GM13977 (cell line): Measurements from ENCODE around the gene CTRL.

ENCODE experiments used
- DNase-seq: peaks from one replicate; pipeline ENCODE4 v3.0.0; 2012; ENCODE audit warnings: low spot score
- in situ Hi-C: fragments of 300-500 bp; cut with MboI; formaldehyde crosslinking; loops from one replicate; pipeline ENCODE4 v1.12.0; 2022; ENCODE audit warnings: low sequenced_read_pairs, low pct_unique_long_range_greater_than_20kb, mixed read lengths, inconsistent platforms; ENCODE audit not compliant: unreplicated experiment
- TF ChIP-seq, protein P1 (sequence below): IDR thresholded peaks from 2 replicates; pipeline ENCODE4 v1.5.1; 2012; ENCODE audit warnings: mild to moderate bottlenecking, control low read depth; ENCODE audit not compliant: insufficient read depth; ENCODE audit errors: extremely low read depth, missing control alignments

The CTRL gene

DNA sequence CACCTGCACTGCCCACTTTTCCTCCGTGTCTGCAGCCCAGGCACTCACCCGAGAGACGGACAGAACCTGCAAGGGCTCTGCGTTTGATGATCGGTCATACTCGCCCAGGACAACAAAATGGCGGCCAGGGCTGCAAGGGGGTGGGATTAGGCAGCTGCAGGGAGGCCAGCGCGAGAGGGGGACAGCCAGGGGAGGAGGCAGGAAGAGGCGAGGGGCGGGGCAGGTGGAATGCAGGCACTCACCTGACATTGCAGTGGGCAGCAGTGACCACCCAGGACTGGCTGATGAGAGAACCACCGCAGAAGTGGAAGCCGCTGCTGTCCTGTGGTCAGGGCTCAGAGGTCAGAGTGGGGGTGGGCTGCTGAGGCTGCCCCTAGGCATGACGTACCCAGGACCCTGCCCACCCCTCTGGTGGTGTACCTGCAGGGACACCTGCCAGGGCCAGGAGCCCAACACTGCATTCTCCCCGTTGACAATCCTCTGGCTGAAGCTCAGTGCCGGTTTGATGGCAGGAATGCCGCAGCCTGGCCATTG lies 917 bp downstream of the CTRL start:
- in situ Hi-C loops: no loop called here
- TF ChIP-seq, protein P1, sequence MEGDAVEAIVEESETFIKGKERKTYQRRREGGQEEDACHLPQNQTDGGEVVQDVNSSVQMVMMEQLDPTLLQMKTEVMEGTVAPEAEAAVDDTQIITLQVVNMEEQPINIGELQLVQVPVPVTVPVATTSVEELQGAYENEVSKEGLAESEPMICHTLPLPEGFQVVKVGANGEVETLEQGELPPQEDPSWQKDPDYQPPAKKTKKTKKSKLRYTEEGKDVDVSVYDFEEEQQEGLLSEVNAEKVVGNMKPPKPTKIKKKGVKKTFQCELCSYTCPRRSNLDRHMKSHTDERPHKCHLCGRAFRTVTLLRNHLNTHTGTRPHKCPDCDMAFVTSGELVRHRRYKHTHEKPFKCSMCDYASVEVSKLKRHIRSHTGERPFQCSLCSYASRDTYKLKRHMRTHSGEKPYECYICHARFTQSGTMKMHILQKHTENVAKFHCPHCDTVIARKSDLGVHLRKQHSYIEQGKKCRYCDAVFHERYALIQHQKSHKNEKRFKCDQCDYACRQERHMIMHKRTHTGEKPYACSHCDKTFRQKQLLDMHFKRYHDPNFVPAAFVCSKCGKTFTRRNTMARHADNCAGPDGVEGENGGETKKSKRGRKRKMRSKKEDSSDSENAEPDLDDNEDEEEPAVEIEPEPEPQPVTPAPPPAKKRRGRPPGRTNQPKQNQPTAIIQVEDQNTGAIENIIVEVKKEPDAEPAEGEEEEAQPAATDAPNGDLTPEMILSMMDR: no peak
- DNase-seq: no peak

DNA sequence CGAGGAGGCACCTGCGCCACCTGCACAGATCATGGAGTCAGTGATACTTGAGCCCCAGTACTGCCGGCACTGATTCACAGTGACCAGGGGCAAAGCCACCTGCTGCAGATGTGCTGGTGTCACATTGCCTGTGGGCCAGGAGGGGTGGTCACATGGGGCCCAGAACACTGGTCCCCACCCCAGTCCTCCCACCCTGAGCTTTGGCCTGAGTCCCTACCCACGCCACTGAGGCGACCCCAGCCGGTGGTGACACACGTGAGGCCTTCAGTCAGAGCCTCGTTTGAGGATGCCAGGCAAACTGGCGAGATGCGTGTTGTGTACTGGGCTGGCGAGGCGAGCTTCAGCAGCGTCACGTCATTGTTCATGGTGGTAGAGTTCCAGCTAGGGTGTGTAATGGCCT lies 1.5 kb downstream of the CTRL start:
- TF ChIP-seq, protein P1: no peak
- in situ Hi-C loops: no loop called here
- DNase-seq: no peak

DNA sequence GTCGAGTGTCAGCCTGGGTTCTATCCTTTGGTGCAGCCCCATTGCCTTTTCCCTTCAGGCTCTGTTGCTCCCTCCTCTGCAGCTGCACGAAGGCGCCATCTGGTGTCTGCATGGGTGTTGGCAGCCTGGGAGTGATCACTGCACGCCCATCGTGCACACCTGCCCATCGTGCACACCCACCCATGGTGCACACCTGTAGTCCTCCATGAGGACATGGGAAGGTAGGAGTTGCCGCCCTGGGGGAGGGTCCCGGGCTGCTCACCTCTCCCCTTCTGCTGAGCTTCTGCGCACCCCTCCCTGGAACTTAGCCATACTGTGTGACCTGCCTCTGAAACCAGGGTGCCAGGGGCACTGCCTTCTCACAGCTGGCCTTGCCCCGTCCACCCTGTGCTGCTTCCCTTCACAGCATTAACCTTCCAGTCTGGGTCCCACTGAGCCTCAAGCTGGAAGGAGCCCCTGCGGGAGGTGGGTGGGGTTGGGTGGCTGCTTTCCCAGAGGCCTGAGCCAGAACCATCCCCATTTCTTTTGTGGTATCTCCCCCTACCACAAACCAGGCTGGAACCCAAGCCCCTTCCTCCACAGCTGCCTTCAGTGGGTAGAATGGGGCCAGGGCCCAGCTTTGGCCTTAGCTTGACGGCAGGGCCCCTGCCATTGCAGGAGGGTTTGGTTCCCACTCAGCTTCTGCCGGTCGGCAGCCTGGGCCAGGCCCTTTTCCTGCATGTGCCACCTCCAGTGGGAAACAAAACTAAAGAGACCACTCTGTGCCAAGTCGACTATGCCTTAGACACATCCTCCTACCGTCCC lies 2.9 kb downstream of the CTRL start:
- in situ Hi-C loops: loop anchor here (10.0 kb wide), 1 partner anchor 244 kb away; no protein-coding TSS in a partner anchor
- peak; percentile 88 for DNase-seq
- TF ChIP-seq, protein P1: peak; percentile 90

DNA sequence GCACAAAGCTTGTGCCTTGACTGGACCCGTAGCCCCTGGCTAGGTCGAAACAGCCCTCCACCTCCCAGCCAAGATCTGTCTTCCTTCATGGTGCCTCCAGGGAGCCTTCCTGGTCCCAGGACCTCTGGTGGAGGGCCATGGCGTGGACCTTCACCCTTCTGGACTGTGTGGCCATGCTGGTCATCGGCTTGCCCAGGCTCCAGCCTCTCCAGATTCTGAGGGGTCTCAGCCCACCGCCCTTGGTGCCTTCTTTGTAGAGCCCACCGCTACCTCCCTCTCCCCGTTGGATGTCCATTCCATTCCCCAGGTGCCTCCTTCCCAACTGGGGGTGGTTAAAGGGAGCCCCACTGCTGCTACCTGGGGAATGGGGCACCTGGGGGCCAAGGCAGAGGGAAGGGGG lies 3.5 kb downstream of the CTRL start:
- TF ChIP-seq, protein P1: no peak
- no peak for DNase-seq
- in situ Hi-C loops: loop anchor here (10.0 kb wide), 1 partner anchor 243 kb away; no protein-coding TSS in a partner anchor

DNA sequence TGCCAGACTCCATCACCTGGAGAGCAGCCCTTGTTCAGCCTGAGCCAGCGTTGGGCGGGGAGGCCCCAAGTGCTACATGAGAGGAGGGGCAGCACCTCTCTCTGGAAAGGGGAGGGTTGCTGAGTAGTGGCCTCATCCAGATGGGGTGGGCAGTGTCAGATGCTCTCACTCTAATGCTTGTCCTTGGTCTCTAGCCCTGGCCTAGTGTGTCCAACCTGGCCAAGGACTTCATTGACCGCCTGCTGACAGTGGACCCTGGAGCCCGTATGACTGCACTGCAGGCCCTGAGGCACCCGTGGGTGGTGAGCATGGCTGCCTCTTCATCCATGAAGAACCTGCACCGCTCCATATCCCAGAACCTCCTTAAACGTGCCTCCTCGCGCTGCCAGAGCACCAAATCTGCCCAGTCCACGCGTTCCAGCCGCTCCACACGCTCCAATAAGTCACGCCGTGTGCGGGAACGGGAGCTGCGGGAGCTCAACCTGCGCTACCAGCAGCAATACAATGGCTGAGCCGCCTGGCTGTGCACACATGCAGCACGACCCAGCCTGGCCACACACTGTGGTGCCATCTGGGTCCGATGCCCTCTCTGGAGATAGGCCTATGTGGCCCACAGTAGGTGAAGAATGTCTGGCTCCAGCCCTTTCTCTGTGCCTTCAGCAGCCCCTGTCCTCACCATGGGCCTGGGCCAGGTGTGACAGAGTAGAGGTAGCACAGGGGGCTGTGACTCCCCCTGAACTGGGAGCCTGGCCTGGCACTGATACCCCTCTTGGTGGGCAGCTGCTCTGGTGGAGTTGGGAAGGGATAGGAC lies 4.3 kb downstream of the CTRL start:
- DNase-seq: no peak
- in situ Hi-C loops: loop anchor here (10.0 kb wide), 1 partner anchor 243 kb away; no protein-coding TSS in a partner anchor
- TF ChIP-seq, protein P1: no peak

DNA sequence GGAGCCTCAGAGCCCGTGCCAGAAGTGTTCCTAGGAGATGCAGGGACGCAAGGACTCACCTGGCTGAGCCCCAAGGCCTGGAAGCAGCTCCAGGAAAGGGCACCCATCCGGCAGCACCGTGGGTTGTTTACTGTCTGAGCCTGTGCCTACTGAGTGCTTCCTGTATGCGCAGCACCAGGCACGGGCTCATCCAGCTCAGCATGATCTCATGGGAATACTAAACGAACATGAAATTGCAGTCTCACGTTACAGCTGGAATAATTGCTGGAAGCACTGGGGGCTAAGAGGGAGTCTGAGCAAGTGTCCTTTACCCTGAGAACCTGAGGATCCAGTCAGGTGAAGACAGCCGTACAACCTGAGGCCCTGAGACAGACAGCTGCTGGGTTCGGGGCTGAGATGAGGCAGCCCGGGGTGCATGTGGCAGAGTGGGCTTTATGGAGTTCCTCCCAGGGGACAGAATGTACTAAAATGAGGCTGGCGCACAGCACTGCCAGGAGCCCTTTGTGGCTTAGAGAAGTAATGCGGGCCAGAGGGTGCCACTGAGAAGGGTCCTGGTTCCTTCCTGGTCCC lies 5.4 kb downstream of the CTRL start:
- TF ChIP-seq, protein P1: no peak
- no peak for DNase-seq
- in situ Hi-C loops: loop anchor here (10.0 kb wide), 1 partner anchor 241 kb away; no protein-coding TSS in a partner anchor
